Hepatic stellate cell (primary cell): ENCODE data around the gene PHAX.
"Not testable (repeated sequence)": the region's sequence is repeated elsewhere in the genome, so short reads cannot be mapped to it uniquely, and the experiment has no call there.

Experiments
- DNase-seq: peaks from one replicate; pipeline ENCODE4 v3.0.0; 2011; ENCODE audit warnings: low spot score

Gene PHAX

GRCh38 chr5:126659805-126660482 is 59.2 kb downstream of the PHAX start:
- no peak for DNase-seq

GRCh38 chr5:126664586-126664985 is 63.8 kb downstream of the PHAX start:
- DNase-seq = no peak

- not testable (repeated sequence) for DNase-seq
These were observed 69.4 kb downstream of the PHAX start for GRCh38 chr5:126670109-126670508.

GRCh38 chr5:126671681-126672080 is 70.9 kb downstream of the PHAX start:
- DNase-seq = not testable (repeated sequence)

- DNase-seq = no peak
These were observed 72.7 kb downstream of the PHAX start for GRCh38 chr5:126673477-126673876.

GRCh38 chr5:126674145-126674544 is 73.4 kb downstream of the PHAX start:
- DNase-seq = no peak

GRCh38 chr5:126675338-126675737 is 74.6 kb downstream of the PHAX start:
- DNase-seq = no peak

GRCh38 chr5:126676195-126676624 is 75.5 kb downstream of the PHAX start:
- DNase-seq = peak; percentile 74
